ENCODE results near the gene UNC5B.

Gene UNC5B

GRCh38 chr10:71348850-71349249 is 136.5 kb downstream of the UNC5B start:
- no peak for DNase-seq

- no peak for DNase-seq
These were observed 137.0 kb downstream of the UNC5B start for GRCh38 chr10:71349406-71349805.

GRCh38 chr10:71351087-71351486 is 138.7 kb downstream of the UNC5B start:
- DNase-seq, result peak; percentile 8

GRCh38 chr10:71351628-71352319 is 139.4 kb downstream of the UNC5B start:
- DNase-seq, result no peak
